HepG2 (cell line): ENCODE data around the gene STK36. TPM values are rescaled to one million over a fixed set of nuclear protein-coding genes. Genes with fewer than 3 reads are reported as not detected.

Source experiments
- CTCF ChIP-seq: sonication (generic); formaldehyde crosslinking; IDR thresholded peaks from 2 replicates; pipeline ENCODE4 v1.5.0; 2020; ENCODE audit warnings: mild to moderate bottlenecking, missing genetic modification reagents, moderate library complexity
- KDM3A ChIP-seq: IDR thresholded peaks from 2 replicates; pipeline ENCODE4 v1.6.1; 2018; ENCODE audit warnings: low read depth, missing compliant biosample characterization
- KLF9 ChIP-seq: IDR thresholded peaks from 2 replicates; pipeline ENCODE4 v1.6.1; 2016; ENCODE audit warnings: low read depth
- MZF1 ChIP-seq: sonication (generic); formaldehyde crosslinking; IDR thresholded peaks from 2 replicates; pipeline ENCODE4 v1.8.1; 2023; ENCODE audit warnings: mild to moderate bottlenecking, missing genetic modification reagents, borderline replicate concordance
- NCOR1 ChIP-seq: fragments of 200-600 bp; sonication (generic); IDR thresholded peaks from 2 replicates; pipeline ENCODE4 v1.7.0; 2017; ENCODE audit warnings: antibody characterized with exemption, low read length, borderline replicate concordance
- NR2F6 ChIP-seq, 2 experiments: IDR thresholded peaks; 2 replicates each; pipeline ENCODE4 v1.6.1; 2016; ENCODE audit warnings: antibody characterized with exemption in 1 of 2, mild to moderate bottlenecking in 1 of 2
- PAX8 ChIP-seq: sonication (generic); formaldehyde crosslinking; IDR thresholded peaks from 2 replicates; pipeline ENCODE4 v1.8.0; 2022; ENCODE audit warnings: mild to moderate bottlenecking, missing genetic modification reagents, borderline replicate concordance
- PHF8 ChIP-seq: sonication (generic); formaldehyde crosslinking; IDR thresholded peaks from 2 replicates; pipeline ENCODE4 v1.5.0; 2020; ENCODE audit warnings: missing genetic modification reagents
- RFX5 ChIP-seq: IDR thresholded peaks from 2 replicates; pipeline ENCODE4 v1.6.1; 2011; ENCODE audit warnings: low read depth, low read length, improper control_type of control experiment
- RXRA ChIP-seq: sonication (generic); formaldehyde crosslinking; IDR thresholded peaks from 2 replicates; pipeline ENCODE4 v1.5.1; 2020; ENCODE audit warnings: missing genetic modification reagents
- SNAI1 ChIP-seq: sonication (generic); formaldehyde crosslinking; IDR thresholded peaks from 2 replicates; pipeline ENCODE4 v1.5.0; 2020; ENCODE audit warnings: mild to moderate bottlenecking, missing genetic modification reagents, borderline replicate concordance
- SP4 ChIP-seq: sonication (generic); formaldehyde crosslinking; IDR thresholded peaks from 2 replicates; pipeline ENCODE4 v1.8.1; 2023; ENCODE audit warnings: mild to moderate bottlenecking, missing genetic modification reagents
- XRCC5 ChIP-seq: fragments of 200-400 bp; formaldehyde crosslinking; optimal IDR thresholded peaks from 2 replicates; pipeline ENCODE3; 2017; ENCODE audit warnings: mild to moderate bottlenecking, low read length
- ZBTB20 ChIP-seq: sonication (generic); formaldehyde crosslinking; IDR thresholded peaks from 2 replicates; pipeline ENCODE4 v1.8.1; 2023; ENCODE audit warnings: missing genetic modification reagents, low read depth, mild to moderate bottlenecking, borderline replicate concordance
- ZEB1 ChIP-seq: IDR thresholded peaks from 2 replicates; pipeline ENCODE4 v1.6.1; 2012; ENCODE audit warnings: mild to moderate bottlenecking, low read depth, inconsistent platforms; ENCODE audit not compliant: insufficient replicate concordance
- ZFP90 ChIP-seq: sonication (generic); formaldehyde crosslinking; IDR thresholded peaks from 2 replicates; pipeline ENCODE4 v1.8.0; 2022; ENCODE audit warnings: missing genetic modification reagents, mild to moderate bottlenecking, inconsistent platforms, borderline replicate concordance
- ZNF337 ChIP-seq: sonication (generic); formaldehyde crosslinking; IDR thresholded peaks from 2 replicates; pipeline ENCODE4 v1.5.1; 2020; ENCODE audit warnings: missing genetic modification reagents, low read depth, mild to moderate bottlenecking, borderline replicate concordance
- ZNF431 ChIP-seq: sonication (generic); formaldehyde crosslinking; IDR thresholded peaks from 2 replicates; pipeline ENCODE4 v1.9.0; 2022; ENCODE audit warnings: missing genetic modification reagents, low read depth, mild to moderate bottlenecking, borderline replicate concordance
- ZNF614 ChIP-seq: IDR thresholded peaks from 2 replicates; pipeline ENCODE4 v1.6.1; 2018; ENCODE audit warnings: missing biosample characterization, missing genetic modification reagents, inconsistent platforms, borderline replicate concordance
- ZNF672 ChIP-seq: sonication (generic); formaldehyde crosslinking; IDR thresholded peaks from 2 replicates; pipeline ENCODE4 v1.8.1; 2022; ENCODE audit warnings: missing genetic modification reagents
- ZNF703 ChIP-seq: sonication (generic); formaldehyde crosslinking; IDR thresholded peaks from 2 replicates; pipeline ENCODE4 v1.5.1; 2020; ENCODE audit warnings: missing genetic modification reagents, mild to moderate bottlenecking, moderate library complexity, borderline replicate concordance
- ZNF75D ChIP-seq: sonication (generic); formaldehyde crosslinking; IDR thresholded peaks from 2 replicates; pipeline ENCODE4 v1.8.1; 2023; ENCODE audit warnings: missing genetic modification reagents, mild to moderate bottlenecking, borderline replicate concordance
- ZNF781 ChIP-seq: sonication (generic); formaldehyde crosslinking; IDR thresholded peaks from 2 replicates; pipeline ENCODE4 v1.5.1; 2020; ENCODE audit warnings: borderline replicate concordance, mild to moderate bottlenecking, missing genetic modification reagents; ENCODE audit errors: not compliant biosample characterization
- ZNF788 ChIP-seq: sonication (generic); formaldehyde crosslinking; IDR thresholded peaks from 2 replicates; pipeline ENCODE4 v1.5.0; 2020; ENCODE audit warnings: mild to moderate bottlenecking, missing genetic modification reagents, borderline replicate concordance
- polyA plus RNA-seq, 8 experiments: library from polyadenylated mRNA; depleted of rRNA in 3 of 8; stranded (reverse) in 7 of 8; unstranded in 1 of 8; fragments of >200 nt; fragmentation: Illumina TruSeq in 4 of 8; extraction: Trizol in 4 of 8; gene quantifications; 2 replicates each; pipeline versions ENCODE4 v1.2.1 to v1.2.3, GENCODE V29; 2011 to 2016; ENCODE audit warnings: low read depth in 4 of 8, missing spikeins in 1 of 8, mixed read lengths in 1 of 8; ENCODE audit not compliant: insufficient read depth in 1 of 8
- total RNA-seq, 5 experiments: library from RNA; depleted of rRNA; stranded (reverse); fragments of >200 nt; fragmentation: Illumina TruSeq; extraction: Trizol; gene quantifications; 2 replicates each; pipeline ENCODE4 v1.2.3, GENCODE V29; 2016; ENCODE audit warnings: low read depth in 1 of 5
- TF ChIP-seq, protein P1 (sequence below): fragments of 450-650 bp; IDR thresholded peaks from 2 replicates; pipeline ENCODE4 v1.6.1; 2017; ENCODE audit warnings: mild to moderate bottlenecking

The STK36 gene
- total and polyA plus RNA-seq, 2 of the 13 experiments (the other 11 are each of a cell fraction or from before 2014, with no cell fraction given), result 45.9 to 83.5 TPM

DNA sequence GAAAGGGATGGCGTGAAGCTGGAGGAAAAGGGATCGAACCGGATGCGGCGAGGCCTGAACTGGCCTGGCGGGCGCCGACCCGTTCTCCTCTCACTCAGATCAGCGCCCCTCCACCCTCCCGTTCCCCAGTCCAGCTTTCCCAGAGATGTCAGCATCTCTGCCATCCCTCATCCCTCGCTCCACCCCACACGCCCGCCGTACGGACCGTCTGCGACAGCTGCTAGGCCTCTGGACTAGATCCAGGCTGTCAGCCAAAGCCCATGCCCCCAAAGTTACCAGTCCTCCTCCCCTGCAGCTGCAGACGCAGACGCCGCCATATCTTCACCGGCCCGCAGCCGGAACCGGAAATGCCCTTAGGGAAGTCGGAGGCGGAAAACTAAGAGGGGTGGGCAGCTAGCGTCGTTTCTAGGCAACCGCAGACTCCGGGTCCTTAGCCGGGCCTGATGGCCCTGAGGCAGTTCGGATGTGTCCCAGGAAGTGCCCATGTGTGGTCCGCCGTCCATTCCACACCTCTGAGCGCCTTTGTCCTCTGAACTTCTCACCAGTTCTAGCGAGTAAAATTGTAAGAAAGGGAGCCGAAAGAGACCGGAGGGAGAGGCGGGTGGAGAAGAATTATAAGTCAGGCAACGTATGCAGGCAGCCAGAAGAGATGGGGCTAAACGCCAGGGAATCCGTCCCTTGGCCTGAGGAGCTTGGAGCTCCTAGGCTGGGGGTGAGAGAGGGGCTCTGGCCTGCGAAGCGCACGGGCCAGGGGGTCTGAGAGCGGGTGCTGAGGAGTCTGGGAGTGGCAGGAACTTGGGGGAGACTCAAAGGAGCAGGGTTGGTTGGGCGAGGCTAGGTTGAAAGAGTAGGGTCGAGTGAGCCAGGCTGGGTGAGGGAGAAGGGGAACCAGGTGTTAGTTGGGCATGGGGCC lies at the start of gene STK36, which contains the start of gene RNF25 (continued):
- TF ChIP-seq, protein P1, sequence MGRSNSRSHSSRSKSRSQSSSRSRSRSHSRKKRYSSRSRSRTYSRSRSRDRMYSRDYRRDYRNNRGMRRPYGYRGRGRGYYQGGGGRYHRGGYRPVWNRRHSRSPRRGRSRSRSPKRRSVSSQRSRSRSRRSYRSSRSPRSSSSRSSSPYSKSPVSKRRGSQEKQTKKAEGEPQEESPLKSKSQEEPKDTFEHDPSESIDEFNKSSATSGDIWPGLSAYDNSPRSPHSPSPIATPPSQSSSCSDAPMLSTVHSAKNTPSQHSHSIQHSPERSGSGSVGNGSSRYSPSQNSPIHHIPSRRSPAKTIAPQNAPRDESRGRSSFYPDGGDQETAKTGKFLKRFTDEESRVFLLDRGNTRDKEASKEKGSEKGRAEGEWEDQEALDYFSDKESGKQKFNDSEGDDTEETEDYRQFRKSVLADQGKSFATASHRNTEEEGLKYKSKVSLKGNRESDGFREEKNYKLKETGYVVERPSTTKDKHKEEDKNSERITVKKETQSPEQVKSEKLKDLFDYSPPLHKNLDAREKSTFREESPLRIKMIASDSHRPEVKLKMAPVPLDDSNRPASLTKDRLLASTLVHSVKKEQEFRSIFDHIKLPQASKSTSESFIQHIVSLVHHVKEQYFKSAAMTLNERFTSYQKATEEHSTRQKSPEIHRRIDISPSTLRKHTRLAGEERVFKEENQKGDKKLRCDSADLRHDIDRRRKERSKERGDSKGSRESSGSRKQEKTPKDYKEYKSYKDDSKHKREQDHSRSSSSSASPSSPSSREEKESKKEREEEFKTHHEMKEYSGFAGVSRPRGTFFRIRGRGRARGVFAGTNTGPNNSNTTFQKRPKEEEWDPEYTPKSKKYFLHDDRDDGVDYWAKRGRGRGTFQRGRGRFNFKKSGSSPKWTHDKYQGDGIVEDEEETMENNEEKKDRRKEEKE, result no peak
- TF ChIP-seq ZNF781 (CRISPR knock-in tag), result no peak
- TF ChIP-seq ZNF75D (CRISPR knock-in tag), result peak; percentile 88; the same call in 1 of the 2 replicates
- no peak for TF ChIP-seq ZFP90 (CRISPR knock-in tag)
- TF ChIP-seq PHF8 (CRISPR knock-in tag), result peak; percentile 98
- TF ChIP-seq SNAI1 (CRISPR knock-in tag), result peak; percentile 36; the same call in 1 of the 2 replicates
- peak; percentile 77 for TF ChIP-seq KDM3A (CRISPR knock-in tag)
- TF ChIP-seq RFX5, result no peak
- TF ChIP-seq XRCC5, result peak; percentile 73
- TF ChIP-seq ZEB1, result peak; percentile 51
- TF ChIP-seq RXRA, result peak; percentile 63; the same call in 1 of the 2 replicates
- peak; percentile 11; the same call in 1 of the 2 replicates for TF ChIP-seq ZNF614 (CRISPR knock-in tag)
- peak; percentile 94; the same call in 1 of the 2 replicates for TF ChIP-seq PAX8 (CRISPR knock-in tag)
- TF ChIP-seq ZNF431 (CRISPR knock-in tag), result no peak
- TF ChIP-seq NCOR1, result no peak
- TF ChIP-seq ZNF788, result peak; percentile 83; the same call in 1 of the 2 replicates
- 0 out of 2 replicates have a peak, but pooled peaks have one; percentile 75 for TF ChIP-seq MZF1
- peak; percentile 67 for TF ChIP-seq SP4 (CRISPR knock-in tag)
- peak; percentile 26; the same call in 1 of the 2 replicates for TF ChIP-seq CTCF (CRISPR knock-in tag)
- no peak for TF ChIP-seq ZNF672 (CRISPR knock-in tag)
- TF ChIP-seq NR2F6 (IDR thresholded peaks at IDR 0.05), result no peak
- peak; percentile 26; the same call in 1 of the 2 replicates for TF ChIP-seq NR2F6 (CRISPR knock-in tag; IDR thresholded peaks at IDR 0.05)
- peak; percentile 74; the same call in 1 of the 2 replicates for TF ChIP-seq ZBTB20
- TF ChIP-seq ZNF703 (CRISPR knock-in tag), result no peak
- TF ChIP-seq ZNF337 (CRISPR knock-in tag), result no peak
- TF ChIP-seq KLF9 (CRISPR knock-in tag), result 0 out of 2 replicates have a peak, but pooled peaks have one; percentile 45
